ENCODE measurements around the gene TNRC6C. TPM values are rescaled to one million over a fixed set of nuclear protein-coding genes. Genes with fewer than 3 reads are reported as not detected.

TNRC6C gene
- total and polyA plus RNA-seq, 2 of the 13 experiments (the other 11 are each of a cell fraction or from before 2014, with no cell fraction given), result 0.66 to 4.9 TPM

- TF ChIP-seq, protein P1, sequence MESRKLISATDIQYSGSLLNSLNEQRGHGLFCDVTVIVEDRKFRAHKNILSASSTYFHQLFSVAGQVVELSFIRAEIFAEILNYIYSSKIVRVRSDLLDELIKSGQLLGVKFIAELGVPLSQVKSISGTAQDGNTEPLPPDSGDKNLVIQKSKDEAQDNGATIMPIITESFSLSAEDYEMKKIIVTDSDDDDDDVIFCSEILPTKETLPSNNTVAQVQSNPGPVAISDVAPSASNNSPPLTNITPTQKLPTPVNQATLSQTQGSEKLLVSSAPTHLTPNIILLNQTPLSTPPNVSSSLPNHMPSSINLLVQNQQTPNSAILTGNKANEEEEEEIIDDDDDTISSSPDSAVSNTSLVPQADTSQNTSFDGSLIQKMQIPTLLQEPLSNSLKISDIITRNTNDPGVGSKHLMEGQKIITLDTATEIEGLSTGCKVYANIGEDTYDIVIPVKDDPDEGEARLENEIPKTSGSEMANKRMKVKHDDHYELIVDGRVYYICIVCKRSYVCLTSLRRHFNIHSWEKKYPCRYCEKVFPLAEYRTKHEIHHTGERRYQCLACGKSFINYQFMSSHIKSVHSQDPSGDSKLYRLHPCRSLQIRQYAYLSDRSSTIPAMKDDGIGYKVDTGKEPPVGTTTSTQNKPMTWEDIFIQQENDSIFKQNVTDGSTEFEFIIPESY (CRISPR knock-in tag; IDR thresholded peaks at IDR 0.05), result peak; percentile 53
- TF ChIP-seq ZNF792 (CRISPR knock-in tag; IDR thresholded peaks at IDR 0.05) (no peak), ZNF773 (CRISPR knock-in tag; IDR thresholded peaks at IDR 0.05; ENCODE audit: borderline replicate concordance) (no peak), ZNF205 (CRISPR knock-in tag; IDR thresholded peaks at IDR 0.05) (no peak), ZNF446 (CRISPR knock-in tag; IDR thresholded peaks at IDR 0.05) (no peak), SIN3B (IDR thresholded peaks at IDR 0.05; ENCODE audit: low read length) (no peak), RAD21 (CRISPR knock-in tag; IDR thresholded peaks at IDR 0.05) (no peak), EZH2 (conservative IDR thresholded peaks at IDR 0.05; ENCODE audit: low read depth, low read length) (no peak), ZBTB34 (CRISPR knock-in tag; IDR thresholded peaks at IDR 0.05) (no peak), ZNF17 (CRISPR knock-in tag; IDR thresholded peaks at IDR 0.05) (no peak), BCL6 (CRISPR knock-in tag; IDR thresholded peaks at IDR 0.05) (peak; percentile 64; the same call in 1 of the 2 replicates), ATF1 (CRISPR knock-in tag; IDR thresholded peaks at IDR 0.05) (no peak)
- TF ChIP-seq, protein P2, sequence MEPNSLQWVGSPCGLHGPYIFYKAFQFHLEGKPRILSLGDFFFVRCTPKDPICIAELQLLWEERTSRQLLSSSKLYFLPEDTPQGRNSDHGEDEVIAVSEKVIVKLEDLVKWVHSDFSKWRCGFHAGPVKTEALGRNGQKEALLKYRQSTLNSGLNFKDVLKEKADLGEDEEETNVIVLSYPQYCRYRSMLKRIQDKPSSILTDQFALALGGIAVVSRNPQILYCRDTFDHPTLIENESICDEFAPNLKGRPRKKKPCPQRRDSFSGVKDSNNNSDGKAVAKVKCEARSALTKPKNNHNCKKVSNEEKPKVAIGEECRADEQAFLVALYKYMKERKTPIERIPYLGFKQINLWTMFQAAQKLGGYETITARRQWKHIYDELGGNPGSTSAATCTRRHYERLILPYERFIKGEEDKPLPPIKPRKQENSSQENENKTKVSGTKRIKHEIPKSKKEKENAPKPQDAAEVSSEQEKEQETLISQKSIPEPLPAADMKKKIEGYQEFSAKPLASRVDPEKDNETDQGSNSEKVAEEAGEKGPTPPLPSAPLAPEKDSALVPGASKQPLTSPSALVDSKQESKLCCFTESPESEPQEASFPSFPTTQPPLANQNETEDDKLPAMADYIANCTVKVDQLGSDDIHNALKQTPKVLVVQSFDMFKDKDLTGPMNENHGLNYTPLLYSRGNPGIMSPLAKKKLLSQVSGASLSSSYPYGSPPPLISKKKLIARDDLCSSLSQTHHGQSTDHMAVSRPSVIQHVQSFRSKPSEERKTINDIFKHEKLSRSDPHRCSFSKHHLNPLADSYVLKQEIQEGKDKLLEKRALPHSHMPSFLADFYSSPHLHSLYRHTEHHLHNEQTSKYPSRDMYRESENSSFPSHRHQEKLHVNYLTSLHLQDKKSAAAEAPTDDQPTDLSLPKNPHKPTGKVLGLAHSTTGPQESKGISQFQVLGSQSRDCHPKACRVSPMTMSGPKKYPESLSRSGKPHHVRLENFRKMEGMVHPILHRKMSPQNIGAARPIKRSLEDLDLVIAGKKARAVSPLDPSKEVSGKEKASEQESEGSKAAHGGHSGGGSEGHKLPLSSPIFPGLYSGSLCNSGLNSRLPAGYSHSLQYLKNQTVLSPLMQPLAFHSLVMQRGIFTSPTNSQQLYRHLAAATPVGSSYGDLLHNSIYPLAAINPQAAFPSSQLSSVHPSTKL (CRISPR knock-in tag; IDR thresholded peaks at IDR 0.05), result peak; percentile 64; the same call in 1 of the 2 replicates
- TF ChIP-seq, protein P3, sequence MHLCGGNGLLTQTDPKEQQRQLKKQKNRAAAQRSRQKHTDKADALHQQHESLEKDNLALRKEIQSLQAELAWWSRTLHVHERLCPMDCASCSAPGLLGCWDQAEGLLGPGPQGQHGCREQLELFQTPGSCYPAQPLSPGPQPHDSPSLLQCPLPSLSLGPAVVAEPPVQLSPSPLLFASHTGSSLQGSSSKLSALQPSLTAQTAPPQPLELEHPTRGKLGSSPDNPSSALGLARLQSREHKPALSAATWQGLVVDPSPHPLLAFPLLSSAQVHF (CRISPR knock-in tag; IDR thresholded peaks at IDR 0.05), result no peak
- TF ChIP-seq, protein P4, sequence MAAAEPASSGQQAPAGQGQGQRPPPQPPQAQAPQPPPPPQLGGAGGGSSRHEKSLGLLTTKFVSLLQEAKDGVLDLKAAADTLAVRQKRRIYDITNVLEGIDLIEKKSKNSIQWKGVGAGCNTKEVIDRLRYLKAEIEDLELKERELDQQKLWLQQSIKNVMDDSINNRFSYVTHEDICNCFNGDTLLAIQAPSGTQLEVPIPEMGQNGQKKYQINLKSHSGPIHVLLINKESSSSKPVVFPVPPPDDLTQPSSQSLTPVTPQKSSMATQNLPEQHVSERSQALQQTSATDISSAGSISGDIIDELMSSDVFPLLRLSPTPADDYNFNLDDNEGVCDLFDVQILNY (CRISPR knock-in tag; conservative IDR thresholded peaks at IDR 0.05), result no peak
- TF ChIP-seq, protein P5, sequence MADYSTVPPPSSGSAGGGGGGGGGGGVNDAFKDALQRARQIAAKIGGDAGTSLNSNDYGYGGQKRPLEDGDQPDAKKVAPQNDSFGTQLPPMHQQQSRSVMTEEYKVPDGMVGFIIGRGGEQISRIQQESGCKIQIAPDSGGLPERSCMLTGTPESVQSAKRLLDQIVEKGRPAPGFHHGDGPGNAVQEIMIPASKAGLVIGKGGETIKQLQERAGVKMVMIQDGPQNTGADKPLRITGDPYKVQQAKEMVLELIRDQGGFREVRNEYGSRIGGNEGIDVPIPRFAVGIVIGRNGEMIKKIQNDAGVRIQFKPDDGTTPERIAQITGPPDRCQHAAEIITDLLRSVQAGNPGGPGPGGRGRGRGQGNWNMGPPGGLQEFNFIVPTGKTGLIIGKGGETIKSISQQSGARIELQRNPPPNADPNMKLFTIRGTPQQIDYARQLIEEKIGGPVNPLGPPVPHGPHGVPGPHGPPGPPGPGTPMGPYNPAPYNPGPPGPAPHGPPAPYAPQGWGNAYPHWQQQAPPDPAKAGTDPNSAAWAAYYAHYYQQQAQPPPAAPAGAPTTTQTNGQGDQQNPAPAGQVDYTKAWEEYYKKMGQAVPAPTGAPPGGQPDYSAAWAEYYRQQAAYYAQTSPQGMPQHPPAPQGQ (CRISPR knock-in tag; IDR thresholded peaks at IDR 0.05; ENCODE audit: borderline replicate concordance), result no peak
- TF ChIP-seq, protein P6, sequence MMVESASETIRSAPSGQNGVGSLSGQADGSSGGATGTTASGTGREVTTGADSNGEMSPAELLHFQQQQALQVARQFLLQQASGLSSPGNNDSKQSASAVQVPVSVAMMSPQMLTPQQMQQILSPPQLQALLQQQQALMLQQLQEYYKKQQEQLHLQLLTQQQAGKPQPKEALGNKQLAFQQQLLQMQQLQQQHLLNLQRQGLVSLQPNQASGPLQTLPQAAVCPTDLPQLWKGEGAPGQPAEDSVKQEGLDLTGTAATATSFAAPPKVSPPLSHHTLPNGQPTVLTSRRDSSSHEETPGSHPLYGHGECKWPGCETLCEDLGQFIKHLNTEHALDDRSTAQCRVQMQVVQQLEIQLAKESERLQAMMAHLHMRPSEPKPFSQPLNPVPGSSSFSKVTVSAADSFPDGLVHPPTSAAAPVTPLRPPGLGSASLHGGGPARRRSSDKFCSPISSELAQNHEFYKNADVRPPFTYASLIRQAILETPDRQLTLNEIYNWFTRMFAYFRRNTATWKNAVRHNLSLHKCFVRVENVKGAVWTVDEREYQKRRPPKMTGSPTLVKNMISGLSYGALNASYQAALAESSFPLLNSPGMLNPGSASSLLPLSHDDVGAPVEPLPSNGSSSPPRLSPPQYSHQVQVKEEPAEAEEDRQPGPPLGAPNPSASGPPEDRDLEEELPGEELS (CRISPR knock-in tag; IDR thresholded peaks at IDR 0.05), result peak; percentile 61
- TF ChIP-seq, protein P7, sequence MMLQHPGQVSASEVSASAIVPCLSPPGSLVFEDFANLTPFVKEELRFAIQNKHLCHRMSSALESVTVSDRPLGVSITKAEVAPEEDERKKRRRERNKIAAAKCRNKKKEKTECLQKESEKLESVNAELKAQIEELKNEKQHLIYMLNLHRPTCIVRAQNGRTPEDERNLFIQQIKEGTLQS (CRISPR knock-in tag; IDR thresholded peaks at IDR 0.05), result no peak
Observed at GRCh38 chr17:78105551-78105950, 147.0 kb downstream of the TNRC6C start (continued).
